Neural progenitor cell (in vitro differentiated cells): ENCODE results near the gene TRH. TPM values are rescaled to one million over a fixed set of nuclear protein-coding genes. Genes with fewer than 3 reads are reported as not detected.

Experiments
- DNase-seq: peaks from one replicate; pipeline ENCODE4 v3.0.0-alpha.2; 2016; ENCODE audit warnings: low spot score
- H2AFZ ChIP-seq: fragments of 200-600 bp; sonication (generic); replicated peaks from 2 replicates; pipeline ENCODE4 v1.6.1; 2016; ENCODE audit warnings: antibody characterized with exemption
- H3F3A ChIP-seq: fragments of 200-600 bp; sonication (generic); 2 replicates; pipeline ENCODE4 v1.6.1; 2016; ENCODE audit warnings: antibody characterized with exemption, low read depth
- H3K27ac ChIP-seq: fragments of 200-600 bp; sonication (generic); 2 replicates; pipeline ENCODE4 v1.5.1; 2016; ENCODE audit warnings: mild to moderate bottlenecking
- H3K27me3 ChIP-seq: fragments of 200-600 bp; sonication (generic); 2 replicates; pipeline ENCODE4 v1.6.1; 2016; ENCODE audit warnings: mild to moderate bottlenecking, moderate library complexity
- H3K36me3 ChIP-seq: fragments of 200-600 bp; sonication (generic); 2 replicates; pipeline ENCODE4 v1.5.1; 2016
- H3K4me1 ChIP-seq: fragments of 200-600 bp; sonication (generic); 2 replicates; pipeline ENCODE4 v1.6.1; 2016; ENCODE audit warnings: mixed run types
- H3K4me2 ChIP-seq: fragments of 200-600 bp; sonication (generic); 2 replicates; pipeline ENCODE4 v1.6.1; 2016
- H3K4me3 ChIP-seq: fragments of 200-600 bp; sonication (generic); 2 replicates; pipeline ENCODE4 v1.5.1; 2016
- H3K79me2 ChIP-seq: fragments of 200-600 bp; sonication (generic); 2 replicates; pipeline ENCODE4 v1.6.1; 2016; ENCODE audit warnings: low read depth
- H3K9ac ChIP-seq: fragments of 200-600 bp; sonication (generic); 2 replicates; pipeline ENCODE4 v1.6.1; 2016
- H3K9me3 ChIP-seq: fragments of 200-600 bp; sonication (generic); 2 replicates; pipeline ENCODE4 v1.5.1; 2016; ENCODE audit warnings: low read depth
- H4K20me1 ChIP-seq: fragments of 200-600 bp; sonication (generic); 2 replicates; pipeline ENCODE4 v1.6.1; 2016; ENCODE audit warnings: low read depth
- H3K27ac Mint-ChIP-seq: 3 replicates; pipeline ENCODE4 v1.8.0; 2021; ENCODE audit warnings: mixed read lengths
- H3K27me3 Mint-ChIP-seq: 2 replicates; pipeline ENCODE4 v1.8.0; 2022; ENCODE audit warnings: low read depth, mild to moderate bottlenecking, inconsistent platforms, moderate library complexity, mixed read lengths; ENCODE audit not compliant: insufficient read depth
- H3K36me3 Mint-ChIP-seq: 3 replicates; pipeline ENCODE4 v1.8.0; 2021; ENCODE audit warnings: mixed read lengths
- H3K4me1 Mint-ChIP-seq: 3 replicates; pipeline ENCODE4 v1.8.0; 2021; ENCODE audit warnings: mixed read lengths
- H3K4me3 Mint-ChIP-seq: 3 replicates; pipeline ENCODE4 v1.8.0; 2021; ENCODE audit warnings: mild to moderate bottlenecking, moderate library complexity, mixed read lengths
- H3K9me3 Mint-ChIP-seq: 3 replicates; pipeline ENCODE4 v1.8.0; 2020; ENCODE audit warnings: mixed read lengths
- CTCF ChIP-seq: fragments of 200-600 bp; sonication (generic); IDR thresholded peaks from 2 replicates; pipeline ENCODE4 v1.5.1; 2017; ENCODE audit warnings: antibody characterized with exemption, mild to moderate bottlenecking
- EZH2 ChIP-seq: fragments of 200-600 bp; sonication (generic); IDR thresholded peaks from 2 replicates; pipeline ENCODE4 v1.6.1; 2017; ENCODE audit warnings: antibody characterized with exemption, mild to moderate bottlenecking, moderate library complexity
- EZH2phosphoT487 ChIP-seq: fragments of 200-600 bp; sonication (generic); IDR thresholded peaks from 2 replicates; pipeline ENCODE4 v1.6.1; 2017; ENCODE audit warnings: antibody characterized with exemption
- total RNA-seq: library from RNA; depleted of rRNA; stranded (reverse); fragments of >200 nt; gene quantifications from 2 replicates; pipeline ENCODE4 v1.2.3, GENCODE V29; 2015; ENCODE audit warnings: low replicate concordance

The TRH gene
- total RNA-seq, 1 donor from 2014 or later, result not detected

DNA sequence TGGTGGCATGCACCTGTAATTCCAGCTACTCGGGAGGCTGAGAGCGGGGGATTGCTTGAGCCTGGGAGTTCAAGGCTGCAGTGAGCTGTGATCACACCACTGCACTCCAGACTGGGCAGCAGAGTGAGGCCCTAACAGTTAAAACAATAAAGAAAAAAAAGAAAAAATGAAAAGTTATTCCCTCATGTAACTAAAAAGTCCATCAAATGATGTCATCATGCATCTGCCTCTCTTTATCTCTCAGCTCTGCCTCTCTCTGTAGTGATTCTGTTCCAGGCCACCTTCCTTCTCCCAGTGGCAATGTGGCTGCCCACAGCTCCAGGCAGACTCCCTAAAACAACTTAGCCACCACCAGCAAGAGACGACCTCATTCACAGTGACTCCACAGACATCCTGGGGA is 31.5 kb upstream of the TRH start:
- peaks cover under 1% of the 10 kb centered on the region for H3K4me1 ChIP-seq
- DNase-seq, result no peak
- peaks cover 2% of the 10 kb centered on the region for H3F3A ChIP-seq
- H4K20me1 ChIP-seq, result no peaks in the 10 kb centered on the region
- Mint-ChIP-seq H3K9me3 (peaks cover 8% of the 10 kb centered on the region), H3K27ac (no peak overlapping the region), H3K4me3 (no peak overlapping the region), H3K36me3 (no peaks in the 10 kb centered on the region), H3K27me3 (peaks cover 15% of the 10 kb centered on the region), H3K4me1 (peaks cover 17% of the 10 kb centered on the region)
- H3K4me3 ChIP-seq, result no peak overlapping the region
- H3K9me3 ChIP-seq, result no peaks in the 10 kb centered on the region
- H3K4me2 ChIP-seq, result no peak overlapping the region
- TF ChIP-seq EZH2 (no peak), CTCF (no peak), EZH2phosphoT487 (no peak)
- H3K79me2 ChIP-seq, result no peaks in the 10 kb centered on the region
- no peak overlapping the region for H2AFZ ChIP-seq
- H3K27me3 ChIP-seq, result no peaks in the 10 kb centered on the region
- H3K27ac ChIP-seq, result no peak overlapping the region
- H3K36me3 ChIP-seq, result no peaks in the 10 kb centered on the region
- no peak overlapping the region for H3K9ac ChIP-seq

DNA sequence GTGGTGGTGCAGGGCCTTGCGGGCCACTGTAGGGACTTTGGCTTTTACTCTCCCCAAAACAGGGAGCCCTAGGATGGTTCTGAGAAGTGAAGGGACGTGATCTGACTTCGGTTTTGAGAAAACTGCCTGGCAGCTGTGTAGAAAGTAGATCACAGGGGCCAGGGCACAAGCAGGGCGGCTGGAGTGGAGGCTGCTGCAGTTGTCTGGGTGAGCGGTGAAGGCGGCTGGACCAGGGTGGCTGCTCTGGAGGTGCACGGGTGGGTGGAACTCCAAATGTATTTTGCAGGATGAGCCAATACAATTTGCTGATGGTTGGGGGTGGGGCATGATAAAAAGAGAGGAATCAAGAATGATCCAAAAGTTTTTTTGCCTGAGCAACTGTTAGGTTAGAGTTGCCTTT is 29.8 kb upstream of the TRH start:
- TF ChIP-seq EZH2 (no peak), EZH2phosphoT487 (no peak), CTCF (no peak)
- no peaks in the 10 kb centered on the region for H3K27me3 ChIP-seq
- H4K20me1 ChIP-seq, result no peaks in the 10 kb centered on the region
- Mint-ChIP-seq H3K4me3 (no peak overlapping the region), H3K27ac (no peak overlapping the region), H3K9me3 (peaks cover 9% of the 10 kb centered on the region), H3K27me3 (peaks cover 20% of the 10 kb centered on the region), H3K36me3 (no peaks in the 10 kb centered on the region), H3K4me1 (peaks cover 13% of the 10 kb centered on the region)
- H3K79me2 ChIP-seq, result no peaks in the 10 kb centered on the region
- no peaks in the 10 kb centered on the region for H3K9me3 ChIP-seq
- no peak overlapping the region for H3K27ac ChIP-seq
- no peak overlapping the region for H2AFZ ChIP-seq
- H3K4me1 ChIP-seq, result no peaks in the 10 kb centered on the region
- H3K4me3 ChIP-seq, result no peak overlapping the region
- no peak for DNase-seq
- no peak overlapping the region for H3K4me2 ChIP-seq
- H3K9ac ChIP-seq, result no peak overlapping the region
- H3F3A ChIP-seq, result no peaks in the 10 kb centered on the region
- H3K36me3 ChIP-seq, result no peaks in the 10 kb centered on the region

GRCh38 chr3:129947538-129948240 is 26.8 kb upstream of the TRH start:
- Mint-ChIP-seq H3K9me3 (peaks cover 9% of the 10 kb centered on the region), H3K27ac (peak overlapping the region; percentile 52), H3K36me3 (no peaks in the 10 kb centered on the region), H3K4me1 (peaks cover 22% of the 10 kb centered on the region), H3K27me3 (peaks cover 18% of the 10 kb centered on the region), H3K4me3 (no peak overlapping the region)
- Histone ChIP-seq H3K9ac (no peak overlapping the region), H3K79me2 (no peaks in the 10 kb centered on the region), H3K4me1 (peaks cover 5% of the 10 kb centered on the region), H3K9me3 (no peaks in the 10 kb centered on the region), H3K27me3 (no peaks in the 10 kb centered on the region), H3F3A (peaks cover 6% of the 10 kb centered on the region), H2AFZ (no peak overlapping the region), H3K4me3 (no peak overlapping the region), H3K4me2 (no peak overlapping the region), H3K27ac (no peak overlapping the region), H4K20me1 (no peaks in the 10 kb centered on the region), H3K36me3 (no peaks in the 10 kb centered on the region)
- DNase-seq, result no peak
- TF ChIP-seq EZH2phosphoT487, result no peak

GRCh38 chr3:129950318-129951046 is 24.0 kb upstream of the TRH start:
- Histone ChIP-seq H3K79me2 (no peaks in the 10 kb centered on the region), H3K27me3 (no peaks in the 10 kb centered on the region), H2AFZ (no peak overlapping the region), H3K9me3 (no peaks in the 10 kb centered on the region), H3K36me3 (no peaks in the 10 kb centered on the region), H4K20me1 (no peaks in the 10 kb centered on the region), H3K4me3 (no peak overlapping the region), H3K4me1 (peaks cover 26% of the 10 kb centered on the region), H3K27ac (no peak overlapping the region), H3K4me2 (no peak overlapping the region), H3F3A (peaks cover 13% of the 10 kb centered on the region), H3K9ac (no peak overlapping the region)
- Mint-ChIP-seq H3K27ac (no peak overlapping the region), H3K27me3 (peaks cover 14% of the 10 kb centered on the region), H3K4me3 (no peak overlapping the region), H3K9me3 (peaks cover 3% of the 10 kb centered on the region), H3K4me1 (peaks cover 41% of the 10 kb centered on the region), H3K36me3 (no peaks in the 10 kb centered on the region)
- DNase-seq, result no peak
- TF ChIP-seq CTCF (no peak), EZH2 (no peak), EZH2phosphoT487 (no peak)
